Stimulated activated CD4-positive, alpha-beta T cell treated with anti-CD3 and anti-CD28 coated beads, Interleukin-15, amount 100 ng/mL, for 24 hours (primary cell): ENCODE measurements around the gene PPM1H.

Source experiments
- DNase-seq: peaks from one replicate; pipeline ENCODE4 v3.0.0-alpha.2; 2020

PPM1H gene

DNA sequence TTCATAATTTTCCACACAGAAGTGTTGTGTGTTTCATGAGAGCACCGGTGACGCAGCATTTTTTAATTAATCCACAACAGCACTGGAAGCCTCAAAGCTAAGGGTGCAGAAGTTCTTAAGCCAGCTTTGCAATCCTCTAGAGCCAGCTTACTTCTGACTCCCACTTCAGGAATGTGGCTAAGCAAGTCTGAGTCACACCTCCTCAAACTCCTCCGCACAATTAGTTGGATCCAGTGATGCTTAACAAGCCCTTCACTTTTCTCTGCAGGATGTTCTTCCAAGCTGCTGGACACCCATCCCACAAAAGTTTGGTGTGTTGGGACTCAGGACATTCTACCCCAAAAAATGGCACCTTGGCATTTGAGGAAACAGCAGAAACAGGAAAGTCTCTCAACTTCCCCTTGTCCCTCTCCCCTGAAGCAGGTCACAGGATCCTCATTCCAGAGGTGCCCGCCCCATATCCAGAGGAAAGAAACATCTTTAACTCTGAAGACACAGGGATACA is 210.0 kb downstream of the PPM1H start:
- DNase-seq: no peak

DNA sequence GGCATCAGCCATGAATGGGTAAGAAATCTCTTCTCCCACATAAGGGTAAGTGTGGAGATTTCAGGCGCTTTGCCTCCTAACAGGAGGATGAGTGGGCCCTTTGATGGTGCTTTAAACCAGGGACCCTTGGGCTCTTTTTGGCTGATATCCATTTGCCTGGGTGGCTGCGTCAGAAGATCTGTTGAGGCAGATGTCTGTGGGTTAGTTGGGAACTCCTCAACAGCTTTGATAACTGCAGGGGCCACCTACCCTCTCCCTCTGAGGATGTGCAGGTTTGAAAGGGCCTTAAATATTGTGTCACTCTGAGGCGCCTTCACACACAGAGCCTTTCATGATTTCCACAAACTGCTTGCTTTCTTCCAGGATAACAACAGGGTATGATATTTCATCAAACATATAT is 210.7 kb downstream of the PPM1H start:
- no peak for DNase-seq

GRCh38 chr12:62722971-62723680 is 211.8 kb downstream of the PPM1H start:
- DNase-seq: no peak

- no peak for DNase-seq
Measured at GRCh38 chr12:62720661-62721330, 214.2 kb downstream of the PPM1H start.

- no peak for DNase-seq
Measured at GRCh38 chr12:62720025-62720424, 214.9 kb downstream of the PPM1H start.

DNA sequence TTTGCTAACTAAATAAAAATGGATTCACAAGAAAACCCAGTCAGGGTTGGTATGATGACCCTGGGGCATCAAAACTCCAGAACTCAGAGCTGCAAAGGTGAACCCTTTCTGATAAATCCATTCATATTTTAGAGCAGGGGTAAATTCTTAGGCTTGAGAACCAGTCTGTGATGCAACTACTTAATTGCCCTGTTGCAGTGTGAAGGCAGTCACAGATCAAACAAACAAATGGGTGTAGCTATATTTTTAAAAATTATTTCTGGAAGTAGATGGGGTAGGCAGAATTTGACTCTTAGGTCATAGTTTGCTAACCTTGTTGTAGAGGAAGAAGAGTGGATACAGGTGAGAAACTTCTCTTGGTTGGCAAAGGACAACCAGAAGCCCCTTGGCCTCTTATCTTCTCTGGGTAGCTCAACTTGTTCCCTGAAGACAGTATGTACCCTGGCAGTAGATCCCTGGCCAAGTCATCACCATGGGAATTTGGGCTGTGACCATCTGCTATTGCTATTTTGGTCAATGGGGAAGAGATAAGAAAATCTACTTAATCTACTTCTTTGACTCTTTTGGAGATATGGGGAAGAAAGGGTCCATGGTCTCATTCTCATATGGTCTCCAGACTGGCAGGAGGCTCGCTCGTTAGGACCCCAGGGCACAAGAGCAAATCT is 216.1 kb downstream of the PPM1H start:
- no peak for DNase-seq

GRCh38 chr12:62717643-62718042 is 217.3 kb downstream of the PPM1H start:
- no peak for DNase-seq

DNA sequence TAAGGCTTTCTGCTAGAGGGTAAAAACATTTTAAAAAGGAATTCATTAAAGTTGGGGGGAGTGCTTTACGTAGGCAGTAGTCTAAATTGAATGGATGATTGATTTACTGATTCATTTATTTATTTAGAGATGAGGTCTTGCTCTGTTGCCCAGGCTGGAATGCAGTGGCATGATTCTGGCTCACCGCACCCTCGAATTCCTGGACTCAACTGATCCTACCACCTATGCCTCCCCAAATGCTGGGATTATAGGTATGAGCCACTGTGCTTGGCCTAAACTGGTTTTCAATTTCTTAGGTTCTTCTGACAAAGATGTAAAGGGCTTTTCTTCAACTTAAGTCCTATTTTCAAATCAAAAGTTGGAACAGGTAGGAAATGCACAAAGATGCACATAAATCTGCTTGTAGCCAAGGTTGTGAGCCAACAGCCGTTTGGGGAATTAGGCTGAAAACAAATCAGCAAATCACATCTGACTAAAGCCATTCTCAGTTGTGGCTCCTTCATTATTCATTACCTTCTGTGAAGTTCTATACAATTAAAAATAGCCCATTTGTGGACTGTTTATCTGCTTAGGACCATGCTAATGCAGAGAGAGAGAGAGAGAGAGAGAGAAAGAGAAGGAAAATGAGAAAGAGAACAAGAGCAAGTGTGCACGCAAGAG is 218.0 kb downstream of the PPM1H start:
- DNase-seq: no peak

- no peak for DNase-seq
Measured at GRCh38 chr12:62716037-62716436, 218.9 kb downstream of the PPM1H start.

GRCh38 chr12:62714774-62715721 is 219.9 kb downstream of the PPM1H start:
- DNase-seq: no peak

DNA sequence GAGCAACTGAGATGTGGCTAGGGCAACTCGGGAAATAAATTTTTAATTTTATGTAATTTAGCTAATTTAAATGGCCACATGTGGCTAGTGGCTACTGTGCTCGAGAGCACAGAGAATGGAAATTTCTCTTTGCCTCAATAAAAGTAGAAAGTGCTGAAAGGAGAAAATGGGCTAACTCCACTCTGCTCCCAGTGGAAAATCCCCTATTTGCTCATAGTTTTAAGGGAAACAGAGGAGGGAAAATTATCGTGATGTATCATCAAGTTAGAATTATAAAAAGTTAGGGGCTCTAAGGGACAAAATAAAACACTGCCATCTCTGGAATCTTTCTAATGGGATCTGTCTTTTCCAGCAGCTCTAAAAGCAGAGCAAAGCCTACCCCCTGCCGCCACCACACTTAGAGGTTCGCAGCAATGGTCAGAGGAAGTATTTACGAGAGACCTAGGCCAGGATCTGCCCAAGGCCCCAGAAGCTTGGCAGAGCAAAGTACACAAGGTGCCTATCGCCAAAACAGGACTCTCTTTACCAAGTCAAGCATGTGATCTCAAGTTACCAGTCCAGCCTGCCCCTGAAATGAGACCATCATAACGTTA is 220.7 kb downstream of the PPM1H start:
- DNase-seq: no peak

DNA sequence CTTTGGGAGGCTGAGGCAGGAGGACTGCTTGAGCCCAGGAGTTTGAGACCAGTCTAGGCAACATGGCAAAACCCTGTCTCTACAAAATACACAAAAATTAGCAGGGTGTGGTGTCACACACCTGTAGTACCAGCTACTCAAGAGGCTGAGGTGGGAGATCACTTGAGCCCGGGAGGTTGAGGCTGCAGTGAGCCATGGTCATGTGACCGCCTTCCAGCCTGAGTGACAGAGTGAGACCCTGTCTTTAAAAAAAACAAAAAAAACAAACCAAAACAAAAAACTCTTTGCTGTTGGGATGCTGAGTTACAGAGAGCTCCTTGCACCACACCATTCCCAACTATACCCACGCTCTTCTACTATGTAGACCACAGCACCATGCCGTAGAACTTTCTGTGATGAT is 221.2 kb downstream of the PPM1H start:
- no peak for DNase-seq

GRCh38 chr12:62712681-62713573 is 222.0 kb downstream of the PPM1H start:
- no peak for DNase-seq

DNA sequence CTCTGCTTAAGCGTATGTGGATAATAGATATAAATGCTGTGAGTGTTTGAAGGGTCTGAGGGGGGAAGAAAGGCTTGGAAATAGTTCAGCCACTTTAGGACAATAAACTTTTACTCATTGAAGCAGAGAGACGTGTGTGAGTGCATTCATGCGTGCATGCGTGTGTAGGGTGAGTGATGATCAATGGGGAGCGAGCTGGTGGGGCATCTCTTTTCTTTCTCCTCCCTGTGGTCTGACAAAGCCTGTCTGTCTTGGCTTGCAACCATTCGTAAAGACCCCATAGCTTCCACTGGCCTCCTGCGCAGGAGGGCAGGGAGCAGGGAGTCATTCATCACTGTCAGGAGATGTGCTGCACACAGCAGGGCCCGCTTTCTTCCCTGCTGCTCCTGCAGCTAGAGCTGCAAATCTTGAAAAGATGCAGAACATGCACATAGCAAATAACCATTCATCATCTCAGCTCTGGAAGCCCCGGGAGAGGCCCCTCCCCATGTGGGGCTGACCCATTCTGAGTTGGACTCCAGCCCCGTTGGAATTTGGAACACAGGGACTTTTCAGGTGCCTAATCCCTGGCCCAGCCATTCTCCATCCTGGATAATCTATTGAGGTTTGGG is 223.2 kb downstream of the PPM1H start:
- no peak for DNase-seq

- no peak for DNase-seq
Measured at GRCh38 chr12:62709311-62709710, 225.6 kb downstream of the PPM1H start.

GRCh38 chr12:62707939-62708338 is 227.0 kb downstream of the PPM1H start:
- no peak for DNase-seq

DNA sequence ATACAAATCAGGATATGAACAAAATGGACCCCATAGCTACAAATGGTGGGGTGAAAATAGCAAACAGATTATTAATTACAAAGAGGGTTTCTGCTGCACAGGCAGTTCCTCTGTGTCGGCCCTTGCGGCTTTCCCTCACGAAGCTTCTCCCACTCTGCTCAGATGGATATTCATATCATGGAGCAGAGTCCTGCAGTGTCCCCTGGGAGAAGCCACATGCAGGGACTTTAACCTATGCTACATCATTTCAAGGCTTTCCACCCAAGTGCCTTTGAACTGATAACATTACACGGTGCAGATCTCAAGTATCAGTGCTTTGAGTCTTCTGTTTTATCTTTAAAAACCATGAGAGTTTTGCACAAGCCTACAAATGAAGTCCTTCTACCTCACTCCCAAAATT is 229.1 kb downstream of the PPM1H start:
- no peak for DNase-seq

DNA sequence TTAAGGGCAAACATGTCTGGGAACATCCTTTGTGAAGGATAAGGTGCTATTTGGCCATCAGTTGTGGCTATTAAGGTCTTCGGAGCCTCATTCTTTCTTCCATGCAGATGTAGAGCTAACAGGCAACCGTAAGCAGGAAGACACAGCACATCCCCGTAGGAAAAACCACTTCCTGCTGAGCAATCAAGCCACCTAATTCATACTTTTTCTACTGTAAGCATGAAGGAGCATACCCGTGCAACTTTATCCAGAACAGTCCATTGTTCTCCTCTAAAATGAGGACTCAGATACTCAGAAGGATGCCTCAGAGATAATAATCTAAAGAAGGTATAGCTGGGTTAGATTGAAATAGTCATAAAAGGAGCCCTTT is 232.0 kb downstream of the PPM1H start:
- no peak for DNase-seq

GRCh38 chr12:62701492-62701891 is 233.5 kb downstream of the PPM1H start:
- DNase-seq: no peak
